GM12801 (cell line): ENCODE results near the gene PPM1A.

ENCODE experiments used
- CTCF ChIP-seq: IDR thresholded peaks from one replicate; pipeline ENCODE4 v1.5.1; 2011; ENCODE audit warnings: control low read depth; ENCODE audit not compliant: insufficient read length; ENCODE audit errors: extremely low read depth

PPM1A gene

DNA sequence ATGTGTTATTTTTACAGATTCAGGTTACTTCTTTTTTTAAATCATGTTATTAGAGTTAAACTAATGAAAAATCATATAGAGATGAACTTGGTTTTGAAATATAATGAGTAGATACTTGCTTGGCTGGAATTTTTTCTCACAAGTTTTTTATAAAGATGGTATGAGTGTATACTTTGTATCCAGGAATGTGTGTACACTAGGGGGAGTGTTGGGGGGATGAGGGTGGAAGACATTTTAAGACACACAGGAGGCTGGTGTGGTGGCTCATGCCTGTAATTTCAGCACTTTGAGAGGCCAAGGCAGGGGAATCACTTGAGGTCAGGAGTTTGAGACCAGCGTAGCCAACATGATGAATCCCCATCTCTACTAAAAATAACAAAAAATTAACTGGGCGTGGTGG is 23.2 kb downstream of the PPM1A start:
- no peak for TF ChIP-seq CTCF

- no peak for TF ChIP-seq CTCF
Observed at GRCh38 chr14:60273956-60274355, 24.9 kb downstream of the PPM1A start.

GRCh38 chr14:60274448-60274847 is 25.4 kb downstream of the PPM1A start:
- no peak for TF ChIP-seq CTCF

DNA sequence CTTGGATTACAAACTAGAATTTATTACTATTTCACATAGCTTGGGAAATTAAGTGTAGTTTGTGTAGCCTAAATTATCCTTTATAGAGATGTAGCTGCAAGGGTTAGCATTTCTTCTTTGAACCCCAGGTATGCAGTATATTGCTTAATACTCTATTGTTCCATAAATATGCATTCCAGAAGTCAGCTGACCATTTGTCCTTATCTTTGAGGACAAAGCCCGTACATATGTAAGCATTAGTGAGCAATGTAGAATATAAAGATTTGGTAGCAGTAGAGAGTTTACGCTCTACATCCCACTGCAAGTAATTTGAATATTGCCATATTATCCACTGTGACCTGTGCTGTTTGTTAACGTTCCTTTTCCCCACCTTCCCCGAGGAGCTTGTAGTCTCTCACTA is 26.9 kb downstream of the PPM1A start:
- TF ChIP-seq CTCF = no peak

GRCh38 chr14:60276347-60276746 is 27.3 kb downstream of the PPM1A start:
- no peak for TF ChIP-seq CTCF

DNA sequence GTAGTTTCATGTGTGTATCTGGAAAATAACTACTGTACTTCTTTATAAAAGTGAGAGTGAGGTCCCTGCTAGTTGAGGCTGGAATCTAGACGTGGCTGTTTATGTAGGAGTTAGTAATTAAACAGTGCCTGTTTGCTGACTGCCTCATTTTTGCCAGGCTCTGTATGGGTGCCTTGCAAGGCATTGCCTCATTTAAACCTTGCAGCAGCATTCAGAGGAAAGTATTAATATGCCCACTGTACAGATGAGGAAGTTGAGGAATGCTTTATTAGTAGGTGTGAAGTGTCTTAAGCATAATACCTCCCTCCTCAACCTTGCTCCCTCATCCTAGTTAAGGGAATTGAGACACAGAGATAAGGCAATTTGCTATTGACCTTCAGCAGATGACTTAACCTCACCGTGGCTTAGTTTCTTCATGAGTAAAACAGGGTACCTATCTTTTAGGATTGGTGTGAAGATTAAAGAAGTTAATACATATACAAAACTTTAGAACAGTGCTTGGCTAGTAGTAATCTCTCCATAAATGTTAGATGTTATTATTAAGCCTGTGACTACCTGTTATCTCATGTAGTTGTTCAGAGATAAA is 28.7 kb downstream of the PPM1A start:
- no peak for TF ChIP-seq CTCF

DNA sequence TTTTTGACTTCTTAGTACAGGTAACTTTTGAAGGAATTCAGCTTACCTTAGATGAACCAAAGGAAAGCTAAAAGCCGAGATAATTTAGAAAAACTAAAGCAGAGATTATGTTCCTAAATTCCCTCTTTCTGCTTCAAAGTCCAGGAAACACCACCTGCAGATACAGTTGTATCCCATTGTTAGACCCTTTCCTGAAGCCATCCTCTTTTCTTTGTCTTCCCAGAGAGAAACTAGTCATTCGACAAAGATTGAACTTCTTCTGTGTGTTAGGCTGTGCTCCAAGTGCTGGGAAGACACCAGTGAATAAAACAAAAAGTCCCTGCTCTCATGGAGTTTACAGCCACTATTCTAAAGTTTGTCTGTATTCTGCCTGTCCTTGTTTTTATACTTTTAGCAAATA is 29.3 kb downstream of the PPM1A start:
- no peak for TF ChIP-seq CTCF
